SK-N-SH treated with all-trans-retinoic acid at 6 μM for 48 hours (cell line): ENCODE measurements around the gene UHRF1.
"Not testable (repeated sequence)": the region's sequence is repeated elsewhere in the genome, so short reads cannot be mapped to it uniquely, and the experiment has no call there.

ENCODE experiments used
- ATAC-seq: fragments of 200-7000 bp; cut with Tn5 transposase; 3 replicates; pipeline ENCODE4 v1.9.1; 2020; ENCODE audit warnings: mild to moderate bottlenecking, moderate library complexity
- ARNTL ChIP-seq: fragments of 450-650 bp; formaldehyde crosslinking; IDR thresholded peaks from 2 replicates; pipeline ENCODE4 v1.5.0; 2020; ENCODE audit warnings: low read depth, mild to moderate bottlenecking, moderate library complexity, borderline replicate concordance
- BACH2 ChIP-seq: fragments of 250-450 bp; sonication (Bioruptor Pico); IDR thresholded peaks from 2 replicates; pipeline ENCODE4 v1.9.0; 2021; ENCODE audit warnings: mild to moderate bottlenecking, borderline replicate concordance
- CSDC2 ChIP-seq: fragments of 250-450 bp; sonication (Bioruptor Pico); IDR thresholded peaks from 2 replicates; pipeline ENCODE4 v1.5.0; 2020; ENCODE audit warnings: mild to moderate bottlenecking, moderate library complexity
- ESRRG ChIP-seq: fragments of 250-450 bp; sonication (Bioruptor Pico); IDR thresholded peaks from 2 replicates; pipeline ENCODE4 v1.6.1; 2021; ENCODE audit warnings: mild to moderate bottlenecking
- GLIS3 ChIP-seq: fragments of 250-450 bp; sonication (Bioruptor Pico); IDR thresholded peaks from 2 replicates; pipeline ENCODE4 v1.5.0; 2020; ENCODE audit warnings: mild to moderate bottlenecking, moderate library complexity
- ISL1 ChIP-seq: fragments of 250-450 bp; sonication (Bioruptor Pico); IDR thresholded peaks from 2 replicates; pipeline ENCODE4 v2.1.2; 2022; ENCODE audit warnings: mild to moderate bottlenecking, moderate library complexity
- OSR1 ChIP-seq: fragments of 250-450 bp; sonication (Bioruptor Pico); IDR thresholded peaks from 2 replicates; pipeline ENCODE4 v1.8.0; 2022; ENCODE audit warnings: moderate library complexity, mild to moderate bottlenecking, inconsistent platforms
- PPARA ChIP-seq: fragments of 250-450 bp; sonication (Bioruptor Pico); IDR thresholded peaks from 2 replicates; pipeline ENCODE4 v1.5.0; 2020; ENCODE audit warnings: mild to moderate bottlenecking, borderline replicate concordance
- RARB ChIP-seq: fragments of 250-450 bp; sonication (Bioruptor Pico); IDR thresholded peaks from 2 replicates; pipeline ENCODE4 v1.8.0; 2021; ENCODE audit warnings: mild to moderate bottlenecking, moderate library complexity
- SNAI2 ChIP-seq: fragments of 250-450 bp; sonication (Bioruptor Pico); IDR thresholded peaks from 2 replicates; pipeline ENCODE4 v1.5.0; 2020; ENCODE audit warnings: mild to moderate bottlenecking, moderate library complexity
- TCF4 ChIP-seq: fragments of 250-450 bp; sonication (Bioruptor Pico); IDR thresholded peaks from 2 replicates; pipeline ENCODE4 v1.8.0; 2021; ENCODE audit warnings: mild to moderate bottlenecking, moderate library complexity, borderline replicate concordance
- TOX ChIP-seq: fragments of 250-450 bp; sonication (Bioruptor Pico); IDR thresholded peaks from 2 replicates; pipeline ENCODE4 v1.8.0; 2021; ENCODE audit warnings: mild to moderate bottlenecking, moderate library complexity, borderline replicate concordance
- ZC3H10 ChIP-seq: fragments of 250-450 bp; sonication (Bioruptor Pico); IDR thresholded peaks from 2 replicates; pipeline ENCODE4 v1.5.1; 2021; ENCODE audit warnings: mild to moderate bottlenecking, moderate library complexity
- ZFP3 ChIP-seq: fragments of 250-450 bp; sonication (Bioruptor Pico); IDR thresholded peaks from 2 replicates; pipeline ENCODE4 v1.5.0; 2020; ENCODE audit warnings: mild to moderate bottlenecking, moderate library complexity
- ZFP30 ChIP-seq: fragments of 450-650 bp; formaldehyde crosslinking; IDR thresholded peaks from 2 replicates; pipeline ENCODE4 v1.5.0; 2022; ENCODE audit warnings: mild to moderate bottlenecking, moderate library complexity
- ZNF565 ChIP-seq: fragments of 450-650 bp; formaldehyde crosslinking; conservative IDR thresholded peaks from 2 replicates; pipeline ENCODE4 v1.5.0; 2020; ENCODE audit warnings: low read depth, mild to moderate bottlenecking, moderate library complexity
- ZNF70 ChIP-seq: fragments of 450-650 bp; formaldehyde crosslinking; IDR thresholded peaks from 2 replicates; pipeline ENCODE4 v1.5.0; 2020; ENCODE audit warnings: mild to moderate bottlenecking, moderate library complexity
- ZNF8 ChIP-seq: fragments of 450-650 bp; formaldehyde crosslinking; IDR thresholded peaks from 2 replicates; pipeline ENCODE4 v1.5.0; 2020; ENCODE audit warnings: mild to moderate bottlenecking, moderate library complexity
- TF ChIP-seq, protein P1 (sequence below): fragments of 250-450 bp; sonication (Bioruptor Pico); IDR thresholded peaks from 2 replicates; pipeline ENCODE4 v1.8.0; 2021; ENCODE audit warnings: low read depth, mild to moderate bottlenecking, moderate library complexity, borderline replicate concordance
- TF ChIP-seq, protein P2 (sequence below): fragments of 250-450 bp; sonication (Bioruptor Pico); IDR thresholded peaks from 2 replicates; pipeline ENCODE4 v1.5.0; 2020; ENCODE audit warnings: mild to moderate bottlenecking, moderate library complexity
- TF ChIP-seq, protein P3 (sequence below): fragments of 250-450 bp; sonication (Bioruptor Pico); IDR thresholded peaks from 2 replicates; pipeline ENCODE4 v1.8.0; 2020; ENCODE audit warnings: mild to moderate bottlenecking, moderate library complexity, borderline replicate concordance
- TF ChIP-seq, protein P4 (sequence below): fragments of 250-450 bp; sonication (Bioruptor Pico); IDR thresholded peaks from 2 replicates; pipeline ENCODE4 v1.5.1; 2020; ENCODE audit warnings: low read depth, mild to moderate bottlenecking, moderate library complexity
- TF ChIP-seq, protein P5 (sequence below): fragments of 250-450 bp; sonication (Bioruptor Pico); IDR thresholded peaks from 2 replicates; pipeline ENCODE4 v1.5.1; 2021; ENCODE audit warnings: mild to moderate bottlenecking, moderate library complexity

Gene UHRF1

DNA sequence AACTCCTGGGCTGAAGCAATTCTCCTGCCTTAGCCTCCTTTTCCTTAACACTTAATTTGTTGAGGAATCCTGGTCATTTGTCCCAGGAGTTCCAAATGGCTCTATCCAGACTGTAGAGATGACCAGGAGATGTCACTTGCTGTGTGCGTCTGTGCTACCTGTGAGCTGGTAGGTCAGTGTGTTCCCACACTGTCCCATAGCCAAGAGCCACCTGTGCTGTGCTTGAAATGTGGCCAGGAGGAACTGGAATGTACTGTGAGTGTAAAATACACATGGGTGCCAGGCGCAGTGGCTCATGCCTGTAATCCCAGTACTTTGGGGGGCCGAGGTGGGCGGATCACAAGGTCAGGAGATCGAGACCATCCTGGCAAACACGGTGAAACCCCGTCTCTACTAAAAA, 30.2 kb downstream of the UHRF1 start:
- no peak for ATAC-seq
- TF ChIP-seq, protein P1, sequence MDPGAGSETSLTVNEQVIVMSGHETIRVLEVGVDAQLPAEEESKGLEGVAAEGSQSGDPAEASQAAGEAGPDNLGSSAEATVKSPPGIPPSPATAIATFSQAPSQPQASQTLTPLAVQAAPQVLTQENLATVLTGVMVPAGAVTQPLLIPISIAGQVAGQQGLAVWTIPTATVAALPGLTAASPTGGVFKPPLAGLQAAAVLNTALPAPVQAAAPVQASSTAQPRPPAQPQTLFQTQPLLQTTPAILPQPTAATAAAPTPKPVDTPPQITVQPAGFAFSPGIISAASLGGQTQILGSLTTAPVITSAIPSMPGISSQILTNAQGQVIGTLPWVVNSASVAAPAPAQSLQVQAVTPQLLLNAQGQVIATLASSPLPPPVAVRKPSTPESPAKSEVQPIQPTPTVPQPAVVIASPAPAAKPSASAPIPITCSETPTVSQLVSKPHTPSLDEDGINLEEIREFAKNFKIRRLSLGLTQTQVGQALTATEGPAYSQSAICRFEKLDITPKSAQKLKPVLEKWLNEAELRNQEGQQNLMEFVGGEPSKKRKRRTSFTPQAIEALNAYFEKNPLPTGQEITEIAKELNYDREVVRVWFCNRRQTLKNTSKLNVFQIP (CRISPR knock-in tag), result no peak
- TF ChIP-seq ARNTL (no peak), ISL1 (CRISPR knock-in tag) (no peak), ZNF565 (CRISPR knock-in tag) (no peak)

DNA sequence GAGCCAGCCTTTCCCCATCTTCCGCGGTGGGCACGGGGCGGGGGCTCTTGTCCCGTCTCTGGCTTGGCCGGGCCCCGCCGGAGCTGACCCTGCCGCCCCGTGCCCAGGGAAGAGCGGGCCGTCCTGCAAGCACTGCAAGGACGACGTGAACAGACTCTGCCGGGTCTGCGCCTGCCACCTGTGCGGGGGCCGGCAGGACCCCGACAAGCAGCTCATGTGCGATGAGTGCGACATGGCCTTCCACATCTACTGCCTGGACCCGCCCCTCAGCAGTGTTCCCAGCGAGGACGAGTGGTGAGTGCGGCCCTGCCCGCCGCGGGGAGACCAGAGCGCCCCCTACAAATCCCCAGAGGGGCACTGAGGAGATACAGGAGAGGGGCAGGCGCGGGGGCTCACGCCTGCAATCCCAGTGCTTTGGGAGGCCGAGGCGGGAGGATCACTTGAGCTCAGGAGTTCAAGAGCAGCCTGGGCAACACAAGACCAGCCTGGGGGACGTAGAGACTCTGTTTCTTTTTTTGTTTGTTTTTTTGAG, 32.4 kb downstream of the UHRF1 start:
- ATAC-seq, result not testable (repeated sequence)

DNA sequence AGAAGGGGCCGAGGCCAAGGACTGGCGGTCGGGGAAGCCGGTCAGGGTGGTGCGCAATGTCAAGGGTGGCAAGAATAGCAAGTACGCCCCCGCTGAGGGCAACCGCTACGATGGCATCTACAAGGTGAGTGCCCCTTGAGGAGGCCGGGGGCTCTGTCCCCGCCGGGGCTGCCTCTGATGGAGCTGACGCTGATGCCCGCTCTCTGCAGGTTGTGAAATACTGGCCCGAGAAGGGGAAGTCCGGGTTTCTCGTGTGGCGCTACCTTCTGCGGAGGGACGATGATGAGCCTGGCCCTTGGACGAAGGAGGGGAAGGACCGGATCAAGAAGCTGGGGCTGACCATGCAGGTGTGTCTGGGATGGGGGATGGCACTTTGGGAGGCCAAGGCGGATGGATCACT, 41.3 kb downstream of the UHRF1 start:
- ATAC-seq, result not testable (repeated sequence)

DNA sequence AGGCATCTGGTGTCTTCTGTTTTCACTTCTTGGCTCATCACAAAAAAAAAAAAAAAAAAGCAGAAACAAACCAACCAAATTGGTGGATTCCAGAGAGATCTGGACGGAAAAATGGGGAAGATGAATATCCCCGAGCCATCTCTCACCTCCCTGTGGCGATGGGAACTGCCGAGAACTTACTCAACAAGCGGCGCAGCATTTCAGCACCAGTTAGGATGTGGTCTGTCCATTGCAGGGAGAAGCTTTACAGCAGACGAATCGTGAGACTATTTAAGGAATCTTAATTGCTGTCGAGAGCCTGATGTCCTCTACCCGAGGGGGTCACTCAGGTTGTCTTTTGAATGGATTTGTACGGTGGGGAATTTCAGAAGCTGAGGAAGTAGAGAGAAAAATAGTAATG, 42.4 kb downstream of the UHRF1 start:
- no peak for ATAC-seq
- TF ChIP-seq ZFP30 (no peak), ESRRG (CRISPR knock-in tag) (no peak), GLIS3 (no peak), ZNF70 (CRISPR knock-in tag) (no peak), TCF4 (CRISPR knock-in tag) (no peak), ZFP3 (no peak), SNAI2 (no peak), ISL1 (CRISPR knock-in tag) (no peak), CSDC2 (no peak), RARB (CRISPR knock-in tag) (no peak), PPARA (CRISPR knock-in tag) (no peak), BACH2 (CRISPR knock-in tag) (no peak), TOX (CRISPR knock-in tag) (no peak), ZNF8 (CRISPR knock-in tag) (no peak)
- TF ChIP-seq, protein P2, sequence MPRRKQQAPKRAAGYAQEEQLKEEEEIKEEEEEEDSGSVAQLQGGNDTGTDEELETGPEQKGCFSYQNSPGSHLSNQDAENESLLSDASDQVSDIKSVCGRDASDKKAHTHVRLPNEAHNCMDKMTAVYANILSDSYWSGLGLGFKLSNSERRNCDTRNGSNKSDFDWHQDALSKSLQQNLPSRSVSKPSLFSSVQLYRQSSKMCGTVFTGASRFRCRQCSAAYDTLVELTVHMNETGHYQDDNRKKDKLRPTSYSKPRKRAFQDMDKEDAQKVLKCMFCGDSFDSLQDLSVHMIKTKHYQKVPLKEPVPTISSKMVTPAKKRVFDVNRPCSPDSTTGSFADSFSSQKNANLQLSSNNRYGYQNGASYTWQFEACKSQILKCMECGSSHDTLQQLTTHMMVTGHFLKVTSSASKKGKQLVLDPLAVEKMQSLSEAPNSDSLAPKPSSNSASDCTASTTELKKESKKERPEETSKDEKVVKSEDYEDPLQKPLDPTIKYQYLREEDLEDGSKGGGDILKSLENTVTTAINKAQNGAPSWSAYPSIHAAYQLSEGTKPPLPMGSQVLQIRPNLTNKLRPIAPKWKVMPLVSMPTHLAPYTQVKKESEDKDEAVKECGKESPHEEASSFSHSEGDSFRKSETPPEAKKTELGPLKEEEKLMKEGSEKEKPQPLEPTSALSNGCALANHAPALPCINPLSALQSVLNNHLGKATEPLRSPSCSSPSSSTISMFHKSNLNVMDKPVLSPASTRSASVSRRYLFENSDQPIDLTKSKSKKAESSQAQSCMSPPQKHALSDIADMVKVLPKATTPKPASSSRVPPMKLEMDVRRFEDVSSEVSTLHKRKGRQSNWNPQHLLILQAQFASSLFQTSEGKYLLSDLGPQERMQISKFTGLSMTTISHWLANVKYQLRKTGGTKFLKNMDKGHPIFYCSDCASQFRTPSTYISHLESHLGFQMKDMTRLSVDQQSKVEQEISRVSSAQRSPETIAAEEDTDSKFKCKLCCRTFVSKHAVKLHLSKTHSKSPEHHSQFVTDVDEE (CRISPR knock-in tag), result no peak
- TF ChIP-seq, protein P3, sequence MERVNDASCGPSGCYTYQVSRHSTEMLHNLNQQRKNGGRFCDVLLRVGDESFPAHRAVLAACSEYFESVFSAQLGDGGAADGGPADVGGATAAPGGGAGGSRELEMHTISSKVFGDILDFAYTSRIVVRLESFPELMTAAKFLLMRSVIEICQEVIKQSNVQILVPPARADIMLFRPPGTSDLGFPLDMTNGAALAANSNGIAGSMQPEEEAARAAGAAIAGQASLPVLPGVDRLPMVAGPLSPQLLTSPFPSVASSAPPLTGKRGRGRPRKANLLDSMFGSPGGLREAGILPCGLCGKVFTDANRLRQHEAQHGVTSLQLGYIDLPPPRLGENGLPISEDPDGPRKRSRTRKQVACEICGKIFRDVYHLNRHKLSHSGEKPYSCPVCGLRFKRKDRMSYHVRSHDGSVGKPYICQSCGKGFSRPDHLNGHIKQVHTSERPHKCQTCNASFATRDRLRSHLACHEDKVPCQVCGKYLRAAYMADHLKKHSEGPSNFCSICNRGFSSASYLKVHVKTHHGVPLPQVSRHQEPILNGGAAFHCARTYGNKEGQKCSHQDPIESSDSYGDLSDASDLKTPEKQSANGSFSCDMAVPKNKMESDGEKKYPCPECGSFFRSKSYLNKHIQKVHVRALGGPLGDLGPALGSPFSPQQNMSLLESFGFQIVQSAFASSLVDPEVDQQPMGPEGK, result no peak
- TF ChIP-seq, protein P4, sequence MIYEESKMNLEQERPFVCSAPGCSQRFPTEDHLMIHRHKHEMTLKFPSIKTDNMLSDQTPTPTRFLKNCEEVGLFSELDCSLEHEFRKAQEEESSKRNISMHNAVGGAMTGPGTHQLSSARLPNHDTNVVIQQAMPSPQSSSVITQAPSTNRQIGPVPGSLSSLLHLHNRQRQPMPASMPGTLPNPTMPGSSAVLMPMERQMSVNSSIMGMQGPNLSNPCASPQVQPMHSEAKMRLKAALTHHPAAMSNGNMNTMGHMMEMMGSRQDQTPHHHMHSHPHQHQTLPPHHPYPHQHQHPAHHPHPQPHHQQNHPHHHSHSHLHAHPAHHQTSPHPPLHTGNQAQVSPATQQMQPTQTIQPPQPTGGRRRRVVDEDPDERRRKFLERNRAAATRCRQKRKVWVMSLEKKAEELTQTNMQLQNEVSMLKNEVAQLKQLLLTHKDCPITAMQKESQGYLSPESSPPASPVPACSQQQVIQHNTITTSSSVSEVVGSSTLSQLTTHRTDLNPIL (CRISPR knock-in tag), result no peak

DNA sequence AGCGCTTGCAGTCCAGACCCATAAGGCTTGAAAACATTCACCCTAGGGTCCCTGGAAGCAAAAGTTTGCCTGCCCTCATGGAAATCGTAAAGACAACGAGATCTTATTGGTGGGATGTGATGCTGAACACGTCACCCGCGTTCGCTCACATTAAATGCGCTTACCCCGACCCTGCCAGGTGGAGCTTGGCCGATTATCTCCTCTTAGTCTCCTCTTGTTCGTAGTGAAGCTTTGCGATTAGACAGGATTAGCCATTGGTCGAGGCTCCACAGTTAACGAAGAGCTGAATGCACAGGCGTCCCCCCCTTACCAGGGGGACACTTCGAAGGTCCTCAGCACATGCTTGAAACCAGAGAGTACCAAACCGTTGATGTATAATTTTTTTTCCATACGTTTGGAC, 43.6 kb downstream of the UHRF1 start:
- ATAC-seq, result no peak
- TF ChIP-seq, protein P1 (CRISPR knock-in tag), result no peak
- TF ChIP-seq ARNTL (no peak), ZNF8 (CRISPR knock-in tag) (no peak), ZNF70 (CRISPR knock-in tag) (no peak), OSR1 (CRISPR knock-in tag) (no peak), TOX (CRISPR knock-in tag) (no peak), ZC3H10 (CRISPR knock-in tag) (no peak), CSDC2 (no peak), GLIS3 (no peak), TCF4 (CRISPR knock-in tag) (no peak), ZNF565 (CRISPR knock-in tag) (no peak), ZFP3 (no peak), SNAI2 (no peak)
- TF ChIP-seq, protein P3, result no peak
- TF ChIP-seq, protein P5, sequence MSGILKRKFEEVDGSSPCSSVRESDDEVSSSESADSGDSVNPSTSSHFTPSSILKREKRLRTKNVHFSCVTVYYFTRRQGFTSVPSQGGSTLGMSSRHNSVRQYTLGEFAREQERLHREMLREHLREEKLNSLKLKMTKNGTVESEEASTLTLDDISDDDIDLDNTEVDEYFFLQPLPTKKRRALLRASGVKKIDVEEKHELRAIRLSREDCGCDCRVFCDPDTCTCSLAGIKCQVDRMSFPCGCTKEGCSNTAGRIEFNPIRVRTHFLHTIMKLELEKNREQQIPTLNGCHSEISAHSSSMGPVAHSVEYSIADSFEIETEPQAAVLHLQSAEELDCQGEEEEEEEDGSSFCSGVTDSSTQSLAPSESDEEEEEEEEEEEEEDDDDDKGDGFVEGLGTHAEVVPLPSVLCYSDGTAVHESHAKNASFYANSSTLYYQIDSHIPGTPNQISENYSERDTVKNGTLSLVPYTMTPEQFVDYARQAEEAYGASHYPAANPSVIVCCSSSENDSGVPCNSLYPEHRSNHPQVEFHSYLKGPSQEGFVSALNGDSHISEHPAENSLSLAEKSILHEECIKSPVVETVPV (CRISPR knock-in tag), result no peak
